IMR-90 (cell line): Measurements from ENCODE around the gene C10orf90. TPM values are rescaled to one million over a fixed set of nuclear protein-coding genes. Genes with fewer than 3 reads are reported as not detected.

Experiments used
- ATAC-seq: fragments of 200-7000 bp; cut with Tn5 transposase; 2 replicates; pipeline ENCODE4 v1.9.1; 2020; ENCODE audit warnings: low read depth, mild to moderate bottlenecking, moderate library complexity
- BruUV-seq: library from RNA; stranded (reverse); fragments of 400-500 nt; replicated peaks from 2 replicates; lab custom pipeline; 2021; lab: Mats Ljungman, UMichigan
- CTCF ChIA-PET: fragments of 300-600 bp; formaldehyde crosslinking; extraction: SDS; loops from one replicate; lab custom pipeline; 2021; ENCODE audit warnings: antibody characterized with exemption; lab: Yijun Ruan, JAX
- POLR2A ChIA-PET: fragments of 300-600 bp; sonication (Branson Sonifier 250); formaldehyde crosslinking; loops from one replicate; lab custom pipeline; 2022; ENCODE audit warnings: antibody characterized with exemption; ENCODE audit not compliant: unreplicated experiment; lab: Charles Lee
- DNase-seq: peaks from one replicate; pipeline ENCODE4 v3.0.0; 2013
- H2AFZ ChIP-seq: replicated peaks from 2 replicates; pipeline ENCODE3; 2013; ENCODE audit warnings: low read length, mild to moderate bottlenecking; ENCODE audit not compliant: poor library complexity
- H2AK5ac ChIP-seq: 2 replicates; pipeline ENCODE4 v1.6.1; 2013; ENCODE audit warnings: low read depth, low read length, inconsistent platforms
- H2AK9ac ChIP-seq: replicated peaks from 2 replicates; pipeline ENCODE3; 2013; ENCODE audit warnings: mild to moderate bottlenecking, low read depth, low read length, moderate library complexity; ENCODE audit not compliant: poor library complexity
- H2BK120ac ChIP-seq: 2 replicates; pipeline ENCODE4 v1.6.1; 2013; ENCODE audit warnings: low read depth, low read length, inconsistent platforms
- H2BK15ac ChIP-seq: 3 replicates; pipeline ENCODE4 v1.6.1; 2013; ENCODE audit warnings: low read depth, low read length, inconsistent platforms
- H2BK20ac ChIP-seq: 2 replicates; pipeline ENCODE4 v1.6.1; 2013; ENCODE audit warnings: low read depth, mild to moderate bottlenecking, inconsistent platforms, low read length, moderate library complexity
- H2BK5ac ChIP-seq: 2 replicates; pipeline ENCODE4 v1.6.1; 2013; ENCODE audit warnings: mild to moderate bottlenecking, low read depth, low read length, inconsistent platforms; ENCODE audit not compliant: poor library complexity, severe bottlenecking
- H3K14ac ChIP-seq: replicated peaks from 2 replicates; pipeline ENCODE4 v1.6.1; 2013; ENCODE audit warnings: low read depth, low read length, inconsistent platforms
- H3K18ac ChIP-seq: 2 replicates; pipeline ENCODE4 v1.6.1; 2013; ENCODE audit warnings: low read depth, low read length, control low read depth
- H3K23ac ChIP-seq: 2 replicates; pipeline ENCODE4 v1.6.1; 2013; ENCODE audit warnings: low read depth, low read length, inconsistent platforms
- H3K27ac ChIP-seq: 2 replicates; pipeline ENCODE4 v1.5.1; 2013; ENCODE audit warnings: mild to moderate bottlenecking, control low read depth, low read length; ENCODE audit not compliant: insufficient read depth
- H3K27me3 ChIP-seq: 2 replicates; pipeline ENCODE4 v1.6.1; 2013; ENCODE audit warnings: low read length; ENCODE audit not compliant: control insufficient read depth, insufficient read depth
- H3K36me3 ChIP-seq: 2 replicates; pipeline ENCODE4 v1.6.1; 2013; ENCODE audit warnings: low read length, mixed read lengths; ENCODE audit not compliant: control insufficient read depth, insufficient read depth
- H3K4ac ChIP-seq: 2 replicates; pipeline ENCODE4 v1.6.1; 2013; ENCODE audit warnings: low read depth, low read length, inconsistent platforms
- H3K4me1 ChIP-seq: 2 replicates; pipeline ENCODE4 v1.6.1; 2013; ENCODE audit warnings: low read length, mixed read lengths; ENCODE audit not compliant: control insufficient read depth, insufficient read depth
- H3K4me2 ChIP-seq: 2 replicates; pipeline ENCODE4 v1.6.1; 2013; ENCODE audit warnings: low read depth, mild to moderate bottlenecking, control low read depth, low read length, moderate library complexity
- H3K4me3 ChIP-seq: 2 replicates; pipeline ENCODE4 v1.5.1; 2013; ENCODE audit warnings: low read depth, mild to moderate bottlenecking, control low read depth, low read length, moderate library complexity; ENCODE audit not compliant: insufficient read depth
- H3K56ac ChIP-seq: 2 replicates; pipeline ENCODE4 v1.6.1; 2013; ENCODE audit warnings: low read length, inconsistent platforms; ENCODE audit not compliant: insufficient read depth; ENCODE audit errors: extremely low read depth
- H3K79me1 ChIP-seq, 2 experiments: 2 replicates each; pipeline ENCODE4 v1.6.1; 2013; ENCODE audit warnings: low read length in 2 of 2, inconsistent platforms in 1 of 2, low read depth in 1 of 2
- H3K9ac ChIP-seq: 2 replicates; pipeline ENCODE4 v1.6.1; 2013; ENCODE audit warnings: low read depth, low read length, control low read depth
- H3K9me1 ChIP-seq: 2 replicates; pipeline ENCODE4 v1.6.1; 2013; ENCODE audit warnings: low read length, inconsistent platforms; ENCODE audit not compliant: insufficient read depth
- H3K9me3 ChIP-seq: 2 replicates; pipeline ENCODE4 v1.6.1; 2013; ENCODE audit warnings: low read length; ENCODE audit not compliant: control insufficient read depth, insufficient read depth
- H4K20me1 ChIP-seq: 2 replicates; pipeline ENCODE4 v1.6.1; 2013; ENCODE audit warnings: low read length, inconsistent platforms; ENCODE audit not compliant: insufficient read depth
- H4K5ac ChIP-seq: 2 replicates; pipeline ENCODE4 v1.6.1; 2013; ENCODE audit warnings: mild to moderate bottlenecking, low read depth, low read length, control low read depth
- H4K8ac ChIP-seq, 2 experiments: 2 replicates each; pipeline ENCODE4 v1.6.1; 2013; ENCODE audit warnings: low read depth in 2 of 2, low read length in 2 of 2, control low read depth in 1 of 2, inconsistent platforms in 1 of 2
- H4K91ac ChIP-seq: 2 replicates; pipeline ENCODE4 v1.6.1; 2013; ENCODE audit warnings: low read depth, low read length, inconsistent platforms; ENCODE audit not compliant: insufficient read depth
- BHLHE40 ChIP-seq: fragments of 150-350 bp; IDR thresholded peaks from 2 replicates; pipeline ENCODE4 v1.6.1; 2016; ENCODE audit warnings: mild to moderate bottlenecking, low read depth, low read length
- CEBPB ChIP-seq: IDR thresholded peaks from 2 replicates; pipeline ENCODE4 v1.6.1; 2012; ENCODE audit warnings: low read depth, low read length, improper control_type of control experiment
- CHD1 ChIP-seq: IDR thresholded peaks from 2 replicates; pipeline ENCODE4 v1.6.1; 2012; ENCODE audit warnings: low read depth, low read length, improper control_type of control experiment
- MAFK ChIP-seq: IDR thresholded peaks from 2 replicates; pipeline ENCODE4 v1.6.1; 2012; ENCODE audit warnings: low read depth, low read length, improper control_type of control experiment
- MAZ ChIP-seq: IDR thresholded peaks from 2 replicates; pipeline ENCODE4 v1.6.1; 2012; ENCODE audit warnings: low read depth, mild to moderate bottlenecking, low read length, improper control_type of control experiment, moderate library complexity, borderline replicate concordance
- MXI1 ChIP-seq: IDR thresholded peaks from 2 replicates; pipeline ENCODE4 v1.6.1; 2012; ENCODE audit warnings: low read depth, mild to moderate bottlenecking, low read length, moderate library complexity, borderline replicate concordance
- NFE2L2 ChIP-seq: fragments of 150-350 bp; IDR thresholded peaks from 2 replicates; pipeline ENCODE4 v1.6.1; 2016; ENCODE audit warnings: low read depth, mild to moderate bottlenecking, low read length
- POLR2A ChIP-seq: IDR thresholded peaks from 2 replicates; pipeline ENCODE4 v1.6.1; 2012; ENCODE audit warnings: mild to moderate bottlenecking, low read depth, low read length
- RAD21 ChIP-seq: IDR thresholded peaks from 2 replicates; pipeline ENCODE4 v1.6.1; 2012; ENCODE audit warnings: low read length, improper control_type of control experiment
- RCOR1 ChIP-seq: IDR thresholded peaks from 2 replicates; pipeline ENCODE4 v1.6.1; 2012; ENCODE audit warnings: mild to moderate bottlenecking, low read length, improper control_type of control experiment; ENCODE audit not compliant: insufficient replicate concordance
- RFX5 ChIP-seq: IDR thresholded peaks from 2 replicates; pipeline ENCODE4 v1.8.0; 2012; ENCODE audit warnings: low read depth, mild to moderate bottlenecking, low read length, moderate library complexity
- SMC3 ChIP-seq: fragments of 150-350 bp; IDR thresholded peaks from 2 replicates; pipeline ENCODE4 v1.6.1; 2016; ENCODE audit warnings: low read depth, mild to moderate bottlenecking, antibody characterized with exemption, low read length, moderate library complexity
- USF2 ChIP-seq: fragments of 150-350 bp; IDR thresholded peaks from 2 replicates; pipeline ENCODE4 v1.6.1; 2017; ENCODE audit warnings: mild to moderate bottlenecking, antibody characterized with exemption, low read length, low read depth
- WGBS, 2 experiments: methylation state at CpG; one replicate each; pipeline versions ENCODE4 v1.1.5 to v1.1.7; 2013; ENCODE audit warnings: missing lambda C conversion rate in 2 of 2; ENCODE audit not compliant: insufficient read length in 1 of 2; ENCODE audit errors: extremely low coverage in 2 of 2; 5-methylcytosine and 5-hydroxymethylcytosine counted together
- dilution Hi-C: fragments of 300-500 bp; cut with HindIII; formaldehyde crosslinking; loops from one replicate; pipeline ENCODE4 v1.14.3; 2018; ENCODE audit warnings: low sequenced_read_pairs; ENCODE audit not compliant: unreplicated experiment
- in situ Hi-C: fragments of 300-500 bp; cut with MboI; formaldehyde crosslinking; loops from 3 replicates; pipeline ENCODE4 v1.14.3; 2019; ENCODE audit warnings: low sequenced_read_pairs, inconsistent platforms, mixed read lengths
- intact Hi-C: fragments of 100-400 bp; cut with micrococcal nuclease; formaldehyde crosslinking; loops from 2 replicates; pipeline ENCODE4 v1.10.0; 2022
- polyA plus RNA-seq, 3 experiments: library from polyadenylated mRNA; depleted of rRNA; stranded (reverse); fragments of >200 nt; gene quantifications; 2 replicates each; pipeline ENCODE4 v1.2.3, GENCODE V29; 2012; ENCODE audit warnings: low replicate concordance in 1 of 3
- total RNA-seq: library from RNA; depleted of rRNA; stranded (reverse); fragments of >200 nt; gene quantifications from 2 replicates; pipeline ENCODE4 v1.2.3, GENCODE V29; 2012
- TF ChIP-seq, protein P1 (sequence below): fragments of 150-350 bp; IDR thresholded peaks from 2 replicates; pipeline ENCODE4 v1.6.1; 2016; ENCODE audit warnings: low read depth, mild to moderate bottlenecking, low read length, moderate library complexity, borderline replicate concordance

The C10orf90 gene
- total and polyA plus RNA-seq, 2 of the 4 experiments (the other 2 are of a cell fraction): 0.05 to 0.18 TPM

DNA sequence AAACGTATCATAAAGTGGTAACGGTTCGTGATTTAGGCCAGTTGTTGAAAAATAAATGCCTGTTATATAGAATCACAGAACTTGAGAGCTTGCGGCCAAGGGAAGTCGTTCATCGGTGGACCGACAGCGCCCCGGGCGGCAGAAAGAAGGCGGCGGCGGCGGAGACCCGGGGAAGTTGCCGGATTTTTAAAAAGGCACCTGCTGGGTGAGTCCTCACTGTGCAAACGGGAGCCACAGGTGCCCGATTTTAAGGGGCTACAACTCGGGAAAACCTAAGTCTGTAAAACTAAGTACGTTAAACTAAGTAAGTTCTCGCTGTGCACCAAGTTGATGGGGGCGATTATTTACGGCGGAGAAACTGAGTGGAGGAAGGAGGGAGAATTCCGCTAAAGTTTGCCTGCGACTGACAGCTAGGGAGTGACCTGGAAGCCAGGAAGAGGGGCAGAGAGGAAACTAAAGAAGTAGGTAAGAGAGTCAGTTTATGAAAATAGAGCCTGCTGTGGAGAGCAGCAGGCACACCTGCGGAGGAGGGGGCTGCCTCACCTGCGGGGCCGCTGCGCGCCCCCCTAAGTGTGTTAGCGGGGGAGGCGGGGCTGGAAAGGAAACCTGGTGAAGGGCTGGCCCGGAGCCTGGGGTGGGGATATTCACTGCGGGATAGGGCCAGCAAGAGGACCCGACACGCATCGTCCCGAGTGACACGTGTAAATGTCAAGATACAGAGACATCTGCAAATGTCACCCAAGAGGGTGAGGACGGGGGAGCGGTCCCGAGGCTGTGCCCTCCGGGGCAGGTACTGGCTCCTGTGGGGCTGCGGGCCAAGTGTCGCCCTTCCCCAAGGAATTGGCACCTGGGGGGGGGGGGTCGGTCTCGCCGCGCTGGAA lies 283.2 kb downstream of the C10orf90 start:
- POLR2A ChIA-PET: no interaction called here
- dilution Hi-C loops: no loop called here
- peak overlapping the region; percentile 61 for H3K4ac ChIP-seq
- H2BK120ac ChIP-seq: peak overlapping the region; percentile 69
- H3K27ac ChIP-seq: no peak overlapping the region
- no peaks in the 10 kb centered on the region for H3K79me1 ChIP-seq
- H3K4me2 ChIP-seq: peak overlapping the region; percentile 82
- peak overlapping the region; percentile 64 for H3K4me3 ChIP-seq
- H3K23ac ChIP-seq: no peak overlapping the region
- H4K5ac ChIP-seq: no peak overlapping the region
- H3K14ac ChIP-seq: peak overlapping the region; percentile 38; the same call in 1 of the 2 replicates
- H4K91ac ChIP-seq: peak overlapping the region; percentile 23; the same call in 1 of the 2 replicates
- DNase-seq: peak; percentile 72
- H3K9ac ChIP-seq: 0 out of 2 replicates have a peak overlapping the region, but pooled peaks have one; percentile 12
- H3K56ac ChIP-seq: no peak overlapping the region
- H3K18ac ChIP-seq: no peak overlapping the region
- H3K9me3 ChIP-seq: no peaks in the 10 kb centered on the region
- H3K9me1 ChIP-seq: no peaks in the 10 kb centered on the region
- peak overlapping the region in 1 of 2 experiments; percentile 53; a peak in 1 of 4 replicates for H4K8ac ChIP-seq
- in situ Hi-C loops: loop anchor here (5.0 kb wide), 1 partner anchor 410 kb away; no protein-coding TSS in a partner anchor
- H4K20me1 ChIP-seq: no peaks in the 10 kb centered on the region
- H2AFZ ChIP-seq: peak overlapping the region; percentile 86
- BruUV-seq: no TSS peak
- H3K4me1 ChIP-seq: peaks cover 9% of the 10 kb centered on the region
- 1% methylated on average over 21 of the region's 50 CpGs; no CpG with 5 or more reads in 1 of the 2 experiments for WGBS, 2 experiments
- peak; percentile 67 for ATAC-seq
- H2AK5ac ChIP-seq: 0 out of 2 replicates have a peak overlapping the region, but pooled peaks have one; percentile 16
- H2BK15ac ChIP-seq: peak overlapping the region; percentile 23; the same call in 1 of the 3 replicates
- intact Hi-C loops: loop anchor here (1.0 to 10.0 kb wide), 9 partner anchors 117 to 516 kb away; no protein-coding TSS in a partner anchor
- H2BK5ac ChIP-seq: no peak overlapping the region
- CTCF ChIA-PET: interaction anchor here (0.6 to 2.1 kb wide), 7 partner anchors 20 to 453 kb away, joined by 3 to 8 read pairs (median 3); no protein-coding TSS in a partner anchor
- 0 out of 2 replicates have a peak overlapping the region, but pooled peaks have one; percentile 6 for H2BK20ac ChIP-seq
- no peaks in the 10 kb centered on the region for H3K36me3 ChIP-seq
- no peaks in the 10 kb centered on the region; the same call in 1 of the 2 replicates for H3K27me3 ChIP-seq
- H2AK9ac ChIP-seq: peak overlapping the region; percentile 44
- TF ChIP-seq NFE2L2: no peak
- TF ChIP-seq CEBPB: no peak
- peak; percentile 72 for TF ChIP-seq RCOR1
- TF ChIP-seq POLR2A: peak; percentile 31; the same call in 1 of the 2 replicates
- no peak for TF ChIP-seq MAZ
- no peak for TF ChIP-seq BHLHE40
- TF ChIP-seq CHD1: 0 out of 2 replicates have a peak, but pooled peaks have one; percentile 44
- no peak for TF ChIP-seq MXI1
- no peak for TF ChIP-seq RFX5
- TF ChIP-seq, protein P1, sequence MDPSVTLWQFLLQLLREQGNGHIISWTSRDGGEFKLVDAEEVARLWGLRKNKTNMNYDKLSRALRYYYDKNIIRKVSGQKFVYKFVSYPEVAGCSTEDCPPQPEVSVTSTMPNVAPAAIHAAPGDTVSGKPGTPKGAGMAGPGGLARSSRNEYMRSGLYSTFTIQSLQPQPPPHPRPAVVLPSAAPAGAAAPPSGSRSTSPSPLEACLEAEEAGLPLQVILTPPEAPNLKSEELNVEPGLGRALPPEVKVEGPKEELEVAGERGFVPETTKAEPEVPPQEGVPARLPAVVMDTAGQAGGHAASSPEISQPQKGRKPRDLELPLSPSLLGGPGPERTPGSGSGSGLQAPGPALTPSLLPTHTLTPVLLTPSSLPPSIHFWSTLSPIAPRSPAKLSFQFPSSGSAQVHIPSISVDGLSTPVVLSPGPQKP: no peak
- no peak for TF ChIP-seq MAFK
- peak; percentile 81 for TF ChIP-seq SMC3
- no peak for TF ChIP-seq USF2
- TF ChIP-seq RAD21: peak; percentile 86
